Measurements from ENCODE around the gene IMMP2L. TPM values are rescaled to one million over a fixed set of nuclear protein-coding genes. Genes with fewer than 3 reads are reported as not detected.

Gene IMMP2L
- total and polyA plus RNA-seq, 4 donors: 7.3 to 21.1 (median 12.4) TPM

DNA sequence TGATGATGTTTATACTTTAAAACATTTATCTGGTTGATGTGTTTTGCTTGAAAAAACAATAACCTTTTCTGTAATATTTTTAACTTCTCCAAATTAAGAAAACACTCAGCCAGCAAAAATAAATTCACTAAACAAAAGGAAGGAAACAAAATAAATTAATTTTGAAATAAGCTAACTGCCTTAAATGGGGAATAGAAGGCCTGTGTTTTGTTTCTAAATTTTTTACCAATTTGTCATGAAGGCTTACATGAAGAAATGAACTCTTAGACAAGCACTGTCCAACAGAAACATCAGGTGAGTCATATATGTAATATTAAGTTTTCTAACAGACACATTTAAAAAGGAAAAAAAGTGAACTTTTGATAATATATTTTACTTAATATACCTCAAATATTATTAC, 402.9 kb downstream of the IMMP2L start:
- TF ChIP-seq, protein P1, sequence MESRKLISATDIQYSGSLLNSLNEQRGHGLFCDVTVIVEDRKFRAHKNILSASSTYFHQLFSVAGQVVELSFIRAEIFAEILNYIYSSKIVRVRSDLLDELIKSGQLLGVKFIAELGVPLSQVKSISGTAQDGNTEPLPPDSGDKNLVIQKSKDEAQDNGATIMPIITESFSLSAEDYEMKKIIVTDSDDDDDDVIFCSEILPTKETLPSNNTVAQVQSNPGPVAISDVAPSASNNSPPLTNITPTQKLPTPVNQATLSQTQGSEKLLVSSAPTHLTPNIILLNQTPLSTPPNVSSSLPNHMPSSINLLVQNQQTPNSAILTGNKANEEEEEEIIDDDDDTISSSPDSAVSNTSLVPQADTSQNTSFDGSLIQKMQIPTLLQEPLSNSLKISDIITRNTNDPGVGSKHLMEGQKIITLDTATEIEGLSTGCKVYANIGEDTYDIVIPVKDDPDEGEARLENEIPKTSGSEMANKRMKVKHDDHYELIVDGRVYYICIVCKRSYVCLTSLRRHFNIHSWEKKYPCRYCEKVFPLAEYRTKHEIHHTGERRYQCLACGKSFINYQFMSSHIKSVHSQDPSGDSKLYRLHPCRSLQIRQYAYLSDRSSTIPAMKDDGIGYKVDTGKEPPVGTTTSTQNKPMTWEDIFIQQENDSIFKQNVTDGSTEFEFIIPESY (IDR thresholded peaks at IDR 0.05): no peak
- TF ChIP-seq, protein P2, sequence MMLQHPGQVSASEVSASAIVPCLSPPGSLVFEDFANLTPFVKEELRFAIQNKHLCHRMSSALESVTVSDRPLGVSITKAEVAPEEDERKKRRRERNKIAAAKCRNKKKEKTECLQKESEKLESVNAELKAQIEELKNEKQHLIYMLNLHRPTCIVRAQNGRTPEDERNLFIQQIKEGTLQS (IDR thresholded peaks at IDR 0.05): no peak
- TF ChIP-seq TAF1 (conservative IDR thresholded peaks at IDR 0.05) (no peak), HNF4A (conservative IDR thresholded peaks at IDR 0.05) (no peak), GABPA (IDR thresholded peaks at IDR 0.05 in 1 of 2, conservative IDR thresholded peaks at IDR 0.05 in 1 of 2) (no peak), JUND (IDR thresholded peaks at IDR 0.05) (no peak), SP1 (IDR thresholded peaks at IDR 0.05) (no peak), YY1 (IDR thresholded peaks at IDR 0.05) (no peak)
- TF ChIP-seq, protein P3, sequence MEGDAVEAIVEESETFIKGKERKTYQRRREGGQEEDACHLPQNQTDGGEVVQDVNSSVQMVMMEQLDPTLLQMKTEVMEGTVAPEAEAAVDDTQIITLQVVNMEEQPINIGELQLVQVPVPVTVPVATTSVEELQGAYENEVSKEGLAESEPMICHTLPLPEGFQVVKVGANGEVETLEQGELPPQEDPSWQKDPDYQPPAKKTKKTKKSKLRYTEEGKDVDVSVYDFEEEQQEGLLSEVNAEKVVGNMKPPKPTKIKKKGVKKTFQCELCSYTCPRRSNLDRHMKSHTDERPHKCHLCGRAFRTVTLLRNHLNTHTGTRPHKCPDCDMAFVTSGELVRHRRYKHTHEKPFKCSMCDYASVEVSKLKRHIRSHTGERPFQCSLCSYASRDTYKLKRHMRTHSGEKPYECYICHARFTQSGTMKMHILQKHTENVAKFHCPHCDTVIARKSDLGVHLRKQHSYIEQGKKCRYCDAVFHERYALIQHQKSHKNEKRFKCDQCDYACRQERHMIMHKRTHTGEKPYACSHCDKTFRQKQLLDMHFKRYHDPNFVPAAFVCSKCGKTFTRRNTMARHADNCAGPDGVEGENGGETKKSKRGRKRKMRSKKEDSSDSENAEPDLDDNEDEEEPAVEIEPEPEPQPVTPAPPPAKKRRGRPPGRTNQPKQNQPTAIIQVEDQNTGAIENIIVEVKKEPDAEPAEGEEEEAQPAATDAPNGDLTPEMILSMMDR (IDR thresholded peaks at IDR 0.05; ENCODE audit: low read depth, low read length, missing input control): no peak
- Histone ChIP-seq H3K9ac (ENCODE audit: low read depth in 1 of 2, low read length in 2 of 2) (no peak overlapping the region), H3K36me3 (ENCODE audit: control insufficient read depth in 4 of 4, insufficient read depth in 3 of 4, low read depth in 1 of 4, low read length in 3 of 4) (no peaks in the 10 kb centered on the region)

GRCh38 chr7:111150709-111151108, 411.6 kb downstream of the IMMP2L start:
- no peak for DNase-seq (ENCODE audit: low spot score)
- no peak overlapping the region for H3K4me3 ChIP-seq (ENCODE audit: low read depth in 1 of 3, low read length in 3 of 3)
- no peaks in the 10 kb centered on the region for H3K36me3 ChIP-seq (ENCODE audit: control insufficient read depth in 4 of 4, insufficient read depth in 3 of 4, low read depth in 1 of 4, low read length in 3 of 4)
- H3K9me3 ChIP-seq (ENCODE audit: control insufficient read depth in 4 of 4, low read length in 3 of 4): no peaks in the 10 kb centered on the region
- H3K27ac ChIP-seq (ENCODE audit: low read depth in 1 of 2, low read length in 2 of 2): no peak overlapping the region
- no peaks in the 10 kb centered on the region for H3K27me3 ChIP-seq (ENCODE audit: control insufficient read depth in 4 of 4, insufficient read depth in 4 of 4, low read length in 3 of 4)
- TF ChIP-seq JUND (IDR thresholded peaks at IDR 0.05): no peak
- TF ChIP-seq EGR1 (IDR thresholded peaks at IDR 0.05; ENCODE audit: low read depth in 2 of 2): no peak
- TF ChIP-seq, protein P1 (IDR thresholded peaks at IDR 0.05): no peak
- TF ChIP-seq NR2F2 (IDR thresholded peaks at IDR 0.05): no peak
- TF ChIP-seq HNF4A (conservative IDR thresholded peaks at IDR 0.05): no peak
- no peak for TF ChIP-seq SP1 (IDR thresholded peaks at IDR 0.05)
- TF ChIP-seq RXRA (IDR thresholded peaks at IDR 0.05): no peak
- TF ChIP-seq YY1 (IDR thresholded peaks at IDR 0.05): no peak
- TF ChIP-seq, protein P3 (IDR thresholded peaks at IDR 0.05; ENCODE audit: low read depth, low read length, missing input control): no peak
- TF ChIP-seq FOXA2 (IDR thresholded peaks at IDR 0.05): no peak
- TF ChIP-seq HNF4G (IDR thresholded peaks at IDR 0.05): no peak
- TF ChIP-seq, protein P4, sequence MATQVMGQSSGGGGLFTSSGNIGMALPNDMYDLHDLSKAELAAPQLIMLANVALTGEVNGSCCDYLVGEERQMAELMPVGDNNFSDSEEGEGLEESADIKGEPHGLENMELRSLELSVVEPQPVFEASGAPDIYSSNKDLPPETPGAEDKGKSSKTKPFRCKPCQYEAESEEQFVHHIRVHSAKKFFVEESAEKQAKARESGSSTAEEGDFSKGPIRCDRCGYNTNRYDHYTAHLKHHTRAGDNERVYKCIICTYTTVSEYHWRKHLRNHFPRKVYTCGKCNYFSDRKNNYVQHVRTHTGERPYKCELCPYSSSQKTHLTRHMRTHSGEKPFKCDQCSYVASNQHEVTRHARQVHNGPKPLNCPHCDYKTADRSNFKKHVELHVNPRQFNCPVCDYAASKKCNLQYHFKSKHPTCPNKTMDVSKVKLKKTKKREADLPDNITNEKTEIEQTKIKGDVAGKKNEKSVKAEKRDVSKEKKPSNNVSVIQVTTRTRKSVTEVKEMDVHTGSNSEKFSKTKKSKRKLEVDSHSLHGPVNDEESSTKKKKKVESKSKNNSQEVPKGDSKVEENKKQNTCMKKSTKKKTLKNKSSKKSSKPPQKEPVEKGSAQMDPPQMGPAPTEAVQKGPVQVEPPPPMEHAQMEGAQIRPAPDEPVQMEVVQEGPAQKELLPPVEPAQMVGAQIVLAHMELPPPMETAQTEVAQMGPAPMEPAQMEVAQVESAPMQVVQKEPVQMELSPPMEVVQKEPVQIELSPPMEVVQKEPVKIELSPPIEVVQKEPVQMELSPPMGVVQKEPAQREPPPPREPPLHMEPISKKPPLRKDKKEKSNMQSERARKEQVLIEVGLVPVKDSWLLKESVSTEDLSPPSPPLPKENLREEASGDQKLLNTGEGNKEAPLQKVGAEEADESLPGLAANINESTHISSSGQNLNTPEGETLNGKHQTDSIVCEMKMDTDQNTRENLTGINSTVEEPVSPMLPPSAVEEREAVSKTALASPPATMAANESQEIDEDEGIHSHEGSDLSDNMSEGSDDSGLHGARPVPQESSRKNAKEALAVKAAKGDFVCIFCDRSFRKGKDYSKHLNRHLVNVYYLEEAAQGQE (IDR thresholded peaks at IDR 0.05): no peak
- TF ChIP-seq, protein P2 (IDR thresholded peaks at IDR 0.05): no peak
- TF ChIP-seq GABPA (IDR thresholded peaks at IDR 0.05 in 1 of 2, conservative IDR thresholded peaks at IDR 0.05 in 1 of 2): no peak
- TF ChIP-seq, protein P5, sequence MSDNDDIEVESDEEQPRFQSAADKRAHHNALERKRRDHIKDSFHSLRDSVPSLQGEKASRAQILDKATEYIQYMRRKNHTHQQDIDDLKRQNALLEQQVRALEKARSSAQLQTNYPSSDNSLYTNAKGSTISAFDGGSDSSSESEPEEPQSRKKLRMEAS (IDR thresholded peaks at IDR 0.05): no peak
- H3K9ac ChIP-seq (ENCODE audit: low read depth in 1 of 2, low read length in 2 of 2): no peak overlapping the region
- no peaks in the 10 kb centered on the region for H3K4me1 ChIP-seq (ENCODE audit: control insufficient read depth in 4 of 4, insufficient read depth in 4 of 4, low read length in 3 of 4)
- WGBS: 97% methylated on average over 1 of the region's 1 CpG

More for the DNA sequence above, 402.9 kb downstream of the IMMP2L start:
- DNase-seq (ENCODE audit: low spot score): no peak
- no peak overlapping the region for H3K27ac ChIP-seq (ENCODE audit: low read depth in 1 of 2, low read length in 2 of 2)
- H3K9me3 ChIP-seq (ENCODE audit: control insufficient read depth in 4 of 4, low read length in 3 of 4): no peaks in the 10 kb centered on the region
- H3K27me3 ChIP-seq (ENCODE audit: control insufficient read depth in 4 of 4, insufficient read depth in 4 of 4, low read length in 3 of 4): no peaks in the 10 kb centered on the region
- no peak overlapping the region for H3K4me3 ChIP-seq (ENCODE audit: low read depth in 1 of 3, low read length in 3 of 3)
- no peaks in the 10 kb centered on the region for H3K4me1 ChIP-seq (ENCODE audit: control insufficient read depth in 4 of 4, insufficient read depth in 4 of 4, low read length in 3 of 4)

All from liver (tissue), 9 donors.